HG02884 (cell line): ENCODE measurements around the gene EZH2.

Source experiments
- ATAC-seq: cut with Tn5 transposase; IDR thresholded peaks from one replicate; pipeline ENCODE4 v1.9.1; 2021; ENCODE audit warnings: mild to moderate bottlenecking, moderate library complexity; ENCODE audit not compliant: unreplicated experiment

Gene EZH2

GRCh38 chr7:148813890-148814289 is 70.2 kb downstream of the EZH2 start:
- no peak for ATAC-seq

GRCh38 chr7:148811892-148812291 is 72.2 kb downstream of the EZH2 start:
- ATAC-seq: no peak

GRCh38 chr7:148809856-148810255 is 74.2 kb downstream of the EZH2 start:
- ATAC-seq: no peak

GRCh38 chr7:148807436-148807835 is 76.7 kb downstream of the EZH2 start:
- no peak for ATAC-seq

GRCh38 chr7:148806187-148806586 is 77.9 kb downstream of the EZH2 start:
- no peak for ATAC-seq

GRCh38 chr7:148804343-148805235 is 79.5 kb downstream of the EZH2 start:
- no peak for ATAC-seq

- no peak for ATAC-seq
Observed at GRCh38 chr7:148803094-148803493, 81.0 kb downstream of the EZH2 start.

GRCh38 chr7:148802101-148802493 is 82.0 kb downstream of the EZH2 start:
- ATAC-seq: no peak

GRCh38 chr7:148800677-148801076 is 83.4 kb downstream of the EZH2 start:
- no peak for ATAC-seq

- ATAC-seq: no peak
Observed at GRCh38 chr7:148799893-148800555, 84.1 kb downstream of the EZH2 start.

GRCh38 chr7:148796841-148797240 is 87.2 kb downstream of the EZH2 start:
- no peak for ATAC-seq

- ATAC-seq: no peak
Observed at GRCh38 chr7:148794476-148794875, 89.6 kb downstream of the EZH2 start.

GRCh38 chr7:148793590-148793989 is 90.5 kb downstream of the EZH2 start:
- ATAC-seq: no peak

- ATAC-seq: no peak
Observed at GRCh38 chr7:148791546-148791945, 92.5 kb downstream of the EZH2 start.

GRCh38 chr7:148790850-148791249 is 93.2 kb downstream of the EZH2 start:
- ATAC-seq: no peak

GRCh38 chr7:148790131-148790726 is 93.9 kb downstream of the EZH2 start:
- no peak for ATAC-seq

- no peak for ATAC-seq
Observed at GRCh38 chr7:148789220-148789619, 94.9 kb downstream of the EZH2 start.

- ATAC-seq: no peak
Observed at GRCh38 chr7:148787571-148788295, 96.4 kb downstream of the EZH2 start.

- ATAC-seq: no peak
Observed at GRCh38 chr7:148783801-148784527, 100.1 kb downstream of the EZH2 start.

GRCh38 chr7:148782757-148783456 is 101.2 kb downstream of the EZH2 start:
- no peak for ATAC-seq
